Measurements from ENCODE around the gene CCNA2. TPM values are rescaled to one million over a fixed set of nuclear protein-coding genes. Genes with fewer than 3 reads are reported as not detected.

CCNA2 gene
- total RNA-seq, 1 donor from 2014 or later: 0.39 TPM

DNA sequence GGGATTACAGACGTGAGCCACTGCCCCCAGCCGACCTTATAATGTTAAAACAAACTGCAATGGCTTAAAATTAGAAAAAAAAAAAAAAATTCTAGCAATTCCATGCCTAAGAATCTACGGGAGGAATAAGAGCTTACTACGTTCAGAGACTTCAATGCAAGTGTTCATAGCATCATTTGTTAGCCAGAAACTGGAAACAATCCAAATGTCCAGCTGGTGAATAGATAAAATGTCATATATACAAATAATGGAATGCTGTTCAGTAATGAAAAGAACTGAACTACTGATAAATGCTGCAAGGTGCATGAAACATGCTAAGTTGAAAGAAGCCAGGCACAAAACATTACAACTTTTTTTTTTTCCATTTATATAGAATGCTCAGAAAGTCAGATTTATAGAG is 17.3 kb downstream of the CCNA2 start:
- DNase-seq (ENCODE audit: low spot score): no peak

DNA sequence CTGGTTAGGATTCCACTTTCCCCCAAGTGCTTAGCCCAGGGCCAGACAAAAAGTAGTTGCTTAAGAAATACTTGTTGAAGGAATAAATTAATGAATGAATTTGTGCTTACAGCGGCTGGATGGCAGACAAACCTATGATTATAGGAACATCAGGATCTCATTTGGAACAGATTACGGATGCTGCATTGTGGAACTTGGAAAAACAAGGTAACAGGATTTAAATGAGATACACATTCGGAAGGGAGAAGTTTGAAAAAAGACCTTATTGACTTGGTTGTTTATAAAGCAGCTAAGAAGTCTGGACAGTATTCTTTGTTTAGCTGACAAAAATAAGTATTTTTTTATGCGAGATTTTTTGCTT is 22.0 kb downstream of the CCNA2 start:
- no peak for DNase-seq (ENCODE audit: low spot score)

DNA sequence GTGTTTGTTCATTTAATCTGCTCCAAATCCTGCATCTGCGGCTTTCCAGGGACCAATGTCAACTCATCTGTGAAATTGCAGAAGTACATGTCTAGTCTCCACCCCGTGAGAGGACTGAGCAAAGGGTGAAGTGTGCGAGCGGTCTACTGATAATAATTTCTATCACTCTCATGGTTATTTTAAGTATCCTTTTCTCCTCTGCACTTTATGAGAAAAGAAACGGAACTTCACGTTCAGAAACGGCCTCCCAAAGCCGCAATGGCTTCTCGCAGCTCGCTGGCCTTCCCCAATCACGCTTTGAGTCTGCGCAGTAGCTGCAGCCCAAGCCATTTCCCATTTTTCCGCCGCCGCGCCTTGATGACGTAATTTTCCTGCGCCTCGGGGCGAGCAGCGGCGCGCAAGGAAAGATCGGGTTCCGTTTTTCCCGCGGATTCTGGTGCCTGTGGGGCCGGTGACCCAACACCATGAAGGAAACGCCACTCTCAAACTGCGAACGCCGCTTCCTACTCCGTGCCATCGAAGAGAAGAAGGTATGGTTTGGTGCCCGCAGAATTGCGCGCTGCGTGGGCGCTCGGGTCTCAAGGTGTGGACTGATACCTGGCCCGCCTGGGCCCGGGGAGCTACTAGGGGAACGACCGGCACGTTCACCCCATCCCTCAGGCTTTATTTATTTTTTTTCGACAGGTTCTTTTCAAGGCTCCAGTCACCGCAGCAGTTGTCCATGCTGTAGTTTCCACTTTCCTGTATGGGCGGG is 22.5 kb downstream of the CCNA2 start, which contains the start of gene EXOSC9:
Gene EXOSC9 (plus strand): TSS at position 363 of the 754 bp plus-strand sequence. CDS start 102 bp downstream, at position 465.
- DNase-seq (ENCODE audit: low spot score): peak; percentile 97

DNA sequence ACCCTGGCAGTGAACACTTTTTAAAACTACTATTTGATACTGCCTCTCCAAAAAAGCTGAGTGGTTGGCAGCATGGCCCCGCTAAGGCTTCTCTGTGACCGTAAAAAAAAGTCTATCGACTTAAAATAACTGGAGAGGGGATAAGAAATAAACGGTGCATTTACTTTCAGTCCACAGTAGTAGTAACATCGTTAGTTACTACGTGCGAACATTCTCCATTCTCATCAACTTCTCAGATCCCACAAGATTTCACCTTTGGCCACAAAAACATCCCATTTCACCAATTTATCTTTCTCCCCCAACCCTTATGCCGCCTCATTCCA is 23.1 kb downstream of the CCNA2 start:
- no peak for DNase-seq (ENCODE audit: low spot score)

DNA sequence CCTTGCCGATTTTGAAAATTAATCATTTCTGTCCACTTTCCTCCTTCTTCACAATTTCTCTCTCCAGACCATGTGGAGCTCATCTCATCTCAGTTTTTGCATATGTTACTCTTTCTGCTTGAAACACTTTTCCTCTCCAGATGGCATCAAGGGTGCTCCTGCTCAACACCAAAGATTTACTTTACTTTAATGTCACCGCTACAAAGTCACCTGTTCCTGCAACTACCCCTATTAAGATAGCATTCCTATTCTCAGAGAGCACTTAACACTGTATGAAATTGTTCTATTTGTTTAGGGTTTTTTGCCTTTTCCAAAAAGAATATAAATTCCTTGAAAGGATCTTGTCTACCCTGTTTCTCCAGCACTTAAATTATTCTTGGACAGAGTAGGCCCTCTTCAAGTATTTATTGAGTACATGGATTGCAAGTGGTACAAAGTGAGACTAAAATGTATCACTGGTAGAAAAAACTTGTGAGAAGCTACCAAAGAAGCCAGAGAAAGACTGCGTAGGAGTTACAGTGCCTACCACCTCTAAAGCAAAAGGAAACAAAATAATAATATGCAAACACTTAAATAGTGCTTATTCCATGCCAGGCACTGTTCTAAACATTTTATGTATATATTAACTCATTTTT is 23.7 kb downstream of the CCNA2 start:
- no peak for DNase-seq (ENCODE audit: low spot score)

DNA sequence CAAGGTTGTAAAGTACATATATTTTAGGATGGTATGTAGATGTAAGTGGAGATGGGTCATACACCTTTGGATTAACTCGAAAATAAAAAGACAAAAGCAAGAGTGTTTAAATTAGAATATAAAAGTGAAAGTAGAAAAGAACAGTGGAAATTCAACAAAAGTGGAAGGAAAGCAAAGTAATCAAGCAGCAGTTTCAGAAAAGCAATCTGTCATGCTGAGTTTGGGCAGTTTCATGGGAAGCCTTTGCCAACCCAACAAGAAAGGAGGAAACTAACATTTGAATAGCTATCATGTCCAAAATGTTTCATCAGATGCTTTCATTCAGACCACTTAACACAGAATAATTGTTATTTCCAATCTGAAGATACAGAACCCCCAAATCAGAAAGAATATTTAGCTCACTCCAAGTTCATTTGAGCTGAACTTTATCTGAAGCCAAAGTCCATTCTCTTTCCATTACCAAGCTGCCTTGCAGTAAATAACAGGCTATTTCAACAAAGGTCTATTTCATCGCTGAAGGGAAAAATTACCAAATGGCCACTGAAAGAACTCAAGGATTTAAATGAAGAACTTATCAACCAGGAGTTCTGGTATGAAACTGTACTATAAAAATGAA is 24.4 kb downstream of the CCNA2 start:
- DNase-seq (ENCODE audit: low spot score): no peak

DNA sequence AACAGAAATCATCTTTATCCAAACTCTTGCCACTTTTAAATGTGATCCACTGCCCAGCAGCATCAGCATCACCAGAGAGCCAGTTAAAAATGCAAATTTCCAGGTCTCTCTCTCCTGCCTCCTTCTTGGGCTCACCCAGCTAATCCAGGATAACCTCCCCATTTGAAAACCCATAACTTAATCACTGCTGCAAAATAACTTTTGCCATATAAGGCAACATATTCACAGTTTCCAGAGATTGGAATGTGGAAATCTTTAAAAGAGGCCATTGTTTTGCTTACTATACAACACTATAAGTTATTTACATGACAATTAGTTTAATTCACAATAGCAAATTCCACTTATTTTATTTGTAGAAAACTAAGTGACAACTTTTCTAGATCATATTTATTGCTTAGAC is 27.4 kb downstream of the CCNA2 start:
- DNase-seq (ENCODE audit: low spot score): no peak

DNA sequence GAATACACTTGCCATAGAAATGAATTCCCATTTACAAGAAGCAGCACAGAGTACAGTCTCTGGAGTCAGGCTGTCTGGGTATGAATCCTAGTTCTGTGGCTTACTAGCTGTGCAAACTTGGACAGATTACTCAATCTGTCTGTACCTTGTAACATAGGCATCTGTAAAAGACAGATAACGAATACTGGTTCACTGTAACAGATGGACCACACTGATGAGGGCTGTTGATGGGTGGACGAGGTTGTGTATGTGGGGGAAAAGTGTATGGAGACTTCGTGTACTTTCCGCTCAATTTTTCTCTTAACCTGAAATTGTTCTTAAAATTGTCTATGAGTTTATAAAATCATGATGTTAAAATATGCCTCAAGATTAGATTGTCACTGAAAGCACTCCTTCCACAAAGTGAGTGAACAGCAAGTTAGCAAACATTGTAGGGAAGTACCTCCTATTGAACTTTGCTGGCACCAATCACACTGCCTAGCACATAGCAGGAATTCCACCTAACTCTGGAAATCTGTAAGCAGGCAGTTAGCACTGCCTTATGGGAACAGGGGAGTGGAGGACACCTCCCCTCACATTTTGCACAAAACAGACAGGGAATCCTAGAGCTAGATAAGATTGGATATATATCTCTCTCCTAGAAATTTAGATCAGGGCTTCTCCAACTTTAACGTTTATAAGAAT is 29.0 kb downstream of the CCNA2 start:
- DNase-seq (ENCODE audit: low spot score): no peak

DNA sequence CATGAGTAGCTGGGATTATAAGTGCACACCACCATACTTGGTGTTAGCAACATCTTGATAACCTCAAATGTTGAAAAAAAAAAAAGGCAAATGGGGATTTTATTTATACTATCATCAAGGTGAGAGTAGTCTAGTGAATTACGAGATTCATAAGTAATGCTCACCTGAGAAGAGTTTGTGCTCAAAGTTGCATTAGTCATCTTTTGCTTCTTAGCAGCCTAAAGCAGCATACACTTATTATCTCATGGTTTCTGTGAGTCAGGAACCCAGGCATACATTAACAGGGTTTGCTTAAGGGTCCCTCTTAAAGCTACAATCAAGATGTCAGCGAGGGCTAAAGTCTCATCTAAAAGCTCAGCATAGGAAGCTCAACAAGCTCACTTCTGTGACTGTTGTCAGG is 30.7 kb downstream of the CCNA2 start:
- DNase-seq (ENCODE audit: low spot score): no peak

DNA sequence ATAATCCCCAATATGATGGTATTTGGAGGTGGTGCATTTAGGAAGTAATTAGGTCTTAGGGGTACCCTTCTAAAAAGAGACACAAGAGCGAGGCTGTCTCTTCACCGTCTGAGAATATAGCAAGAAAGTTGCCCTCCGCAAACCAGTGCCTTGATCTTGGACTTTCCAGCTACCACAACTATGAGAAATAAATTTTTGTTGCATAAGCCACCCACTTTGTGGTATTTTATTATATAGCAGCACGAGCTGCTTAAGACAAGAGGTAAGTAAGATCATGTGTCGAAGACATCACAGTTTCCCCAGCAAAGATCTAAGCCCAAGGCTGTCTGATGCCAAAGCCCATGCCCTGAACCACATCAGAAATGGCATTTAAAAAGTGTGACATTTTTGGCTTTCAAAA is 32.2 kb downstream of the CCNA2 start:
- DNase-seq (ENCODE audit: low spot score): no peak

DNA sequence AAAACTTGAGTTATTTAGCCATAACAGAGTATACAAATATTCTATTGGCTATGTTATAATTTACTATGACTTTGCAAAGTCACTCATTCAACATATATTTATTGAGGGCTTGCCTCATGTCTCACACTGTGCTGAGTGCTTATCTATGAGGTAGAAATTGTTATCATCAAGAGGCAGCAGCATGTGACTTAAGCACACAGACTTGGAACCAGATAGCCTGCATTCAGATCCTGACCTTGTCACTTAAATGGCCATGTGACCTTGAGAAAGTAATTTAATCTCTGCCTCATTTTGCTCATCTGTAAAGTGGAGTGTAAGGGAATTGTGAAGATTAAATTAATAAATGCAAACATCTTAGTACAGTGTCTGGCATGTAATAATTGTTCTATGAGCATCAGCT is 32.7 kb downstream of the CCNA2 start:
- no peak for DNase-seq (ENCODE audit: low spot score)

DNA sequence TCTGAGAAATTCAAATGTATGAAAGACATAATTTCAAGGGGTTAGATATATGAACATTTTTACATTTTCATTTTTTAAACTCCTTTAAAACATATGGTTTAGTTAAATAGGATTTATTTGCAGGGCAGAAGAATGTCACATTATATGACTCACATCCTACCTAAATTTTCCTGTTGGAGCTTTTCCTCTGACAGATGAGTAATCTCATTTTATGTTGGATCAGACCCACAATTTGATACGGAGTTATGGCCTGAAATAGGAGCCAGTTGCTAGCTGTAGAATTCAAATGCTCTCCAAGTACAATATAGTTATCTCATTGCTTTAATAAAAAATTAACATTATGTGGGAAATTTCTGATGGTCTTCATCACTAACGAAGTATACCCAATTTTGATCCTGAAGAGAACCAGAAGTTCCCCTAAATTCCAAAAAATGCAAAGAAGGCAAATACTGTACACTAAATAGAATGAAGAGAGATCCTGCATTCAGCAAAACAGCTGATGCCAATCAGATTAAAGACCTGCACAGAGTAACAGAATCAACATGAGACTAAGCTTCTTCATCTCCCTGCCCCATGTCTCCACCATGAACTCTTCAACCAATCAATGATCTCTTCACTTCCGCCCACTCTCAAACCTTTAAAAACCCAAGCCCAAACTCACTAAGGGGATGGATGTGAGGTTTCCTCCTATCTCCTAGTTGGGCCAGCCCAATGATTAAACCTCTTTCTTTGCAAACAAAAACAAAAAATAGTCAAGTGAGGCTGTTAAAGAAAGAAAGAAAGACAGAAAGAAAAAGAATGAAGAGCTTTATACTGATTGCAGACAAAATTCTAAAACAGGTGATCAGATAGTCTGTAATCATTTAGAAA is 33.5 kb downstream of the CCNA2 start:
- DNase-seq (ENCODE audit: low spot score): no peak

DNA sequence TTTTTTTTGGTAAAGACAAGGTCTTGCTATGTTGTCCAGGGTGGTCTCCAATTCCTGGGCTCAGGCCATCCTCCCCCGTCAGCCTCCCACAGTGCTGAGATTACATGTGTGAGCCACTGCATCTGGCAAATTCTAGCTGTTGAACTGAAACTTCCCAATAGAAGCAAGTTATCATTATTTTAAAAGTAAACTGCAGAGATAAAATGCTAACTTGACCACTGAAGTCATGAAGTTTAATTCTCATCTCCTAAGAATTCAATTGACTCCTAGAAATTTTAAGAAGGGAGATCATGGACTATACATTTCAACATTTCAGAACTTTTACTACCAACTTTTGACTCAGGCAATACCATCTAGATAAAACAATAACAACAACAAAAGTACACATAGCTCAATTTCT is 34.2 kb downstream of the CCNA2 start:
- DNase-seq (ENCODE audit: low spot score): no peak

DNA sequence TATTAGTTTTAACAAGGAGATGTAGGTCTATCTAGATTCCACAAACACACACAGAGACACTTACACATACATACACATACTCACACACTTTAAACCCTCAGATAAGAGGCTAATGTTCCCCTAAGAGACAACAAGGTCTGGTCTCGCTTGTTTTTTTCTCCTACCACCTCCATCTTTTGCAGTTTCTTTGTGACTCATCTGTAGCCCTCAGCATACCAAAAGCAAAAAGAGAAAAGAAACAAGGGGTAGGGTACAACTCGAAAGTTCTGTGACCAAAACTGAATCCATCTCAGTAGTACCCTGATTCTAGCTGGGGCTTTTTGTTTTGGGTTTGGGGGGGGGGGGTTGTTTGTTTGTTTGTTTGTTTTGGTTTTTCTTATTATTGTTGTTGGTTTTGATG is 34.8 kb downstream of the CCNA2 start:
- DNase-seq (ENCODE audit: low spot score): no peak

DNA sequence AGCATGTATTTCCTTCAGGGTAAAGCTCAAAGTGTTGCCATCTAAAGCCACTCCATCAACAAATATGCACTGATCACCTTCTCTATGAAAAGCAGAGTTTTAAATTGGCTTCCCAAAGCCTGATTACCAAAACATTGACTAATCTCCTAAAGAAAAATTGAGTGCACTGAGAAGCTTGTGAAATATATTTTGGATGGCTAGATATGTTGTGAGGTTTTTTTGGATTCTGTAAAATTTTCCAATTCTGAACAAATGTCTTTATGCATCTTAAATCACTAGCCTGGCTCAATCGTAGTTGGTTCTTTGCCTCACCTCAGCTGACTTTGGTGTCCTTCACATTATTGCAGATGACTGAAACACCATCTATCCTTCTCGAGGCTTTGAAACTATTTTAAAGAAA is 37.5 kb downstream of the CCNA2 start:
- DNase-seq (ENCODE audit: low spot score): no peak

DNA sequence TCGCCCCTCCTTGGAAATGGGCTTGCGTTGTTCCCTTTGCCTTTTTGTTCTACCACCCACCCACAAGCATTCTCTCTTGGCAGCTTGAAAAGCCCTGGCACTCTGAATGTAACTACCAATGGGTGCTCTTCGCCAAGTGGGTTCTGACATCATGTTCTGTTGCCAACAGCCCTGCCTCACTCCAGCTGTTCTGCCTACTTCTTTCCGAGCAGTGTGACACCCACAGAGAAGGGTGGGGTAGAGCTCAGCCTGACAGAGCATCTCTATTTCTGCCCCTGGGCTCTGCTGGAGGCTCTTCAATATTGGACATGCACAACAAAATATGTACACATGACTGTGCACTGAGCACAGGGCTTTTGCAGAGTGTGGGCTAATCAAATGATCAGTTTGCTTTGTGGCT is 38.2 kb downstream of the CCNA2 start:
- no peak for DNase-seq (ENCODE audit: low spot score)

DNA sequence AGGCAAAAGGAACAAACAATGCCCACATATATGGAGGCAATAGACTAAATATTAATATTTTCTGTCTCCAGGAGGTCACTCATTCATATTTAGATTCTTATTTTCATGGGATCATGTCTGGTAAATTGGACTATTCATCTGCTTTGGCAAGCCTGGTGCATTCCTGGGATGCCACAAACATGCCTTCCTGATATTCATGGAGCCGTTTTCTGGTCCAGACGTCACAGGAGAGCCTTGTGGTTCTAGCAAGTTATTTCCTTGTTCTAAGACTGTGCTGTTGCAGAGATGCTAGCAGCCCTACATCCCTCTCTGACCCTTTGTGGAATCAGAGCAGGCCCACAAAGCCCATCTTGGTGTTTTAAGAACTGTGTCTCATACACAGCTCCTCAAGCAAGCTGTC is 38.7 kb downstream of the CCNA2 start:
- DNase-seq (ENCODE audit: low spot score): no peak

DNA sequence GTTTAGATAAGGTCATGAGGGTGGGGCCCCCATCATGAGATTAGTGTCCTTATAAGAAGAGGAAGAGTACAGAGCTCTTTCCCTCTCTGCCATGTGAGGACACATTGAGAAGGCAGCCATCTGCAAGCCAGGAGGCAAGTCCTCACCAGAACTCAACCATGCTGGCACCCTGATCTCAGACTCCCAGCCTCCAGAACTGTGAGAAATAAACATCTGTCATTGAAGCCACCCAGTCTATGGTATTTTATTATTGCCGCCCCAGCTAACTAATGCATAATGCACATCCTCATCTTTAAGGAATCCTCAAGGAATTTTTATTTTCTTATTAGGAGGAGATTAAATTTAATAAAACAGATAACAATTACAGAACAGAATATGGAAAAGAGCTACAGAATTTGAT is 39.3 kb downstream of the CCNA2 start:
- DNase-seq (ENCODE audit: low spot score): no peak

DNA sequence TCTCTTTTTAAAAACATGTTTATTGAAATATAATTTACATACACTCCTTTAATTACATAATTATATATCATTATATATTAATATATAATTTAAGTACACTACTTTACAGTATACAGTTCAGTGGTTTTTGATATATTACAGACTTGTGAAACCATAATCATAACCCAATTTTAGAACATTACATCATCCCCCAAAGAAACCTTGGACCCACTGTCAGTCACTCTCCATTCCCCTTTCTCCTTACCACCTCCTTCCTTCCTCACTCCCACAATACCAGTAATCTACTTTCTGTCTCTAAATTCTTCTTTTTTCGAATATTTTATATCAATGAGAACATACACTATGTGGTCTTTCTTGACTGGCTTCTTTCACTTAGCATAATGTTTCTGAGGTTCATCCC is 40.5 kb downstream of the CCNA2 start:
- DNase-seq (ENCODE audit: low spot score): no peak

DNA sequence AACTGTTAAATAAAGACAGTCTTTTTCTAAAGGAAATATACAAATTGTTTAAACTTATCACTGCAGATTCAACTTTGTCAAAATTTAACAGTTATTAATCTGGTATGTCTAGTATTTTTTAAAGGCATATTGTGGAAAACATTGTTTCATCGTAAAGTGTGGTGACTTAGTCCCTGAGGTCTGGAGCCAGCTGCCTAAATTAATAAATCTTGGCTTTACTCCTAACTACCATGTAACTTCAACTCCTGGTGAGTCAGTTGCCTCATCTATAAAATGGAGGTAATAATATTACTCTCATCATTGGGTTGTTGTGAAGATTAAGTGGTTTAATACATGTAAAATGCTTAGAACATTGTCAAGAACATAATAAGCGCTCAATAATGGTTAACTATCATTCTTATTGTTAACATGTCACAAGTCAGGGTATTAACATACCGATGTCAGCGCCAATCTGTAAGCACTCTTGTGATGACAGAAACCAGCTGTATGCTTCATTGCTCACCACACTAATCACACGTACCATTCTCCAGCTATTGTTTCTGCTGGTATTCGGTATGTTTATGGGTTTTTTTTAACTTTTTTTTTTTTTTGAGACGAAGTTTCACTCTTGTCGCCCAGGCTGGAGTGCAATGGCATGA is 44.6 kb downstream of the CCNA2 start:
- no peak for DNase-seq (ENCODE audit: low spot score)

DNA sequence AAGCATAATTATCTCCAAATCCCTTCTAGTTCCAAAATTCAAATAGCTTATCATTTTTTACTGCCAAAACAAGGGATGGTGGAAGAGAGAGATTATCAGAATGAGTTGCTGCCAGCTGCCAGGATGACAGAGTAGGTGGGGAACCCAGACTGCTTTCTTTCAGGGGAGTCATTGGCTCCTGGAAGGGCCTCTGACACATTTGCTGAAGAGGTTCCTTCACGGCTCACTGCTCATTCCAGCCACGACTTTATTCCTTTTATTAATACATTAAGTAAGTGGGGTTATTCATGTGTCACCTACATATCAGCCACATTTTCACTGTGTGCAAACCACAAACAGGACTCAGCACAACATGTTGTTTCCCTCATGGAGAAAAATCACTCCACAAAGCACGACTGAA is 46.1 kb downstream of the CCNA2 start:
- no peak for DNase-seq (ENCODE audit: low spot score)

All from mesenteric fat pad (tissue), 1 donor.